Mucosa of rectum (tissue), 2 donors: Measurements from ENCODE around the gene LIG1.
"Not testable (repeated sequence)": the region's sequence is repeated elsewhere in the genome, so short reads cannot be mapped to it uniquely, and the experiment has no call there.

Experiments
- H3K27ac ChIP-seq, 2 donors: one replicate each; pipeline ENCODE4 v1.7.0; 2013; ENCODE audit warnings: inconsistent platforms in 2 of 2, low read depth in 2 of 2, low read length in 2 of 2
- H3K27me3 ChIP-seq, 2 donors: one replicate each; pipeline ENCODE4 v1.7.0; 2013; ENCODE audit warnings: low read length in 2 of 2; ENCODE audit not compliant: control insufficient read depth in 2 of 2, insufficient read depth in 2 of 2
- H3K36me3 ChIP-seq, 2 donors: one replicate each; pipeline ENCODE4 v1.7.0; 2013; ENCODE audit warnings: low read length in 2 of 2; ENCODE audit not compliant: control insufficient read depth in 2 of 2, insufficient read depth in 2 of 2
- H3K4me1 ChIP-seq, 2 donors: one replicate each; pipeline ENCODE4 v1.7.0; 2013; ENCODE audit warnings: low read length in 2 of 2, mild to moderate bottlenecking in 1 of 2; ENCODE audit not compliant: control insufficient read depth in 2 of 2, insufficient read depth in 2 of 2
- H3K4me3 ChIP-seq, 2 donors: one replicate each; pipeline ENCODE4 v1.7.0; 2013; ENCODE audit warnings: low read length in 2 of 2
- H3K9ac ChIP-seq, 2 donors: one replicate each; pipeline ENCODE4 v1.7.0; 2013; ENCODE audit warnings: low read length in 2 of 2, low read depth in 1 of 2, mild to moderate bottlenecking in 1 of 2
- H3K9me3 ChIP-seq, 2 donors: one replicate each; pipeline ENCODE4 v1.7.0; 2013; ENCODE audit warnings: low read length in 2 of 2; ENCODE audit not compliant: control insufficient read depth in 2 of 2
- donor health status: healthy.
- donor health status: Normal muscosa, but diverticular disease.

The LIG1 gene

GRCh38 chr19:48088991-48089390 lies 81.2 kb downstream of the LIG1 start:
- not testable (repeated sequence) for H3K9me3 ChIP-seq, H3K36me3 ChIP-seq, H3K4me1 ChIP-seq, H3K4me3 ChIP-seq, H3K27ac ChIP-seq, H3K9ac ChIP-seq, H3K27me3 ChIP-seq

GRCh38 chr19:48085904-48086864 lies 84.0 kb downstream of the LIG1 start:
- H3K9ac ChIP-seq = no peak overlapping the region
- H3K9me3 ChIP-seq = no peaks in the 10 kb centered on the region
- no peaks in the 10 kb centered on the region for H3K36me3 ChIP-seq
- H3K4me3 ChIP-seq = no peak overlapping the region
- no peaks in the 10 kb centered on the region for H3K27me3 ChIP-seq
- peaks cover 4 to 7% of the 10 kb centered on the region in 2 donors for H3K4me1 ChIP-seq
- no peak overlapping the region for H3K27ac ChIP-seq

GRCh38 chr19:48085076-48085475 lies 85.1 kb downstream of the LIG1 start:
- no peaks in the 10 kb centered on the region for H3K9me3 ChIP-seq
- no peak overlapping the region for H3K4me3 ChIP-seq
- no peaks in the 10 kb centered on the region for H3K36me3 ChIP-seq
- H3K27me3 ChIP-seq = no peaks in the 10 kb centered on the region
- peaks cover 4 to 6% of the 10 kb centered on the region in 2 donors for H3K4me1 ChIP-seq
- no peak overlapping the region for H3K27ac ChIP-seq
- H3K9ac ChIP-seq = no peak overlapping the region

GRCh38 chr19:48081106-48081505 lies 89.0 kb downstream of the LIG1 start:
- Histone ChIP-seq H3K27me3 (no peaks in the 10 kb centered on the region), H3K27ac (no peak overlapping the region), H3K4me1 (peaks cover 0 to 2% of the 10 kb centered on the region in 2 donors), H3K9ac (no peak overlapping the region), H3K9me3 (no peaks in the 10 kb centered on the region), H3K36me3 (no peaks in the 10 kb centered on the region), H3K4me3 (no peak overlapping the region)

GRCh38 chr19:48070177-48070769 lies 99.9 kb downstream of the LIG1 start:
- H3K4me3 ChIP-seq, H3K27ac ChIP-seq, H3K9ac ChIP-seq, H3K4me1 ChIP-seq, H3K9me3 ChIP-seq, H3K27me3 ChIP-seq, H3K36me3 ChIP-seq: not testable (repeated sequence)

GRCh38 chr19:48069435-48069834 lies 100.7 kb downstream of the LIG1 start:
- Histone ChIP-seq H3K9ac (no peak overlapping the region), H3K4me1 (no peaks in the 10 kb centered on the region), H3K36me3 (peaks cover 0 to 6% of the 10 kb centered on the region in 2 donors), H3K4me3 (no peak overlapping the region), H3K27ac (no peak overlapping the region), H3K9me3 (no peaks in the 10 kb centered on the region), H3K27me3 (no peaks in the 10 kb centered on the region)
